HK-2 (cell line): ENCODE data around the gene SKAP1.

Source experiments
- DNase-seq: peaks from one replicate; pipeline ENCODE4 v3.0.0-alpha.2; 2018; ENCODE audit not compliant: unreplicated experiment

SKAP1 gene

GRCh38 chr17:48110761-48111160 is 319.3 kb downstream of the SKAP1 start:
- DNase-seq = no peak

- peak; percentile 94 for DNase-seq
These were observed 322.6 kb downstream of the SKAP1 start, which contains the start of gene SNX11 for GRCh38 chr17:48107137-48108055. TSS of gene SNX11 (plus strand) at chr17:48107766. CDS start at chr17:48112044, 4,278 bp downstream.

GRCh38 chr17:48106802-48107136 is 323.2 kb downstream of the SKAP1 start:
- no peak for DNase-seq

- DNase-seq = no peak
These were observed 325.6 kb downstream of the SKAP1 start for GRCh38 chr17:48104440-48104839.

- no peak for DNase-seq
These were observed 327.0 kb downstream of the SKAP1 start for GRCh38 chr17:48102798-48103715.

GRCh38 chr17:48102043-48102750 is 327.8 kb downstream of the SKAP1 start:
- no peak for DNase-seq

GRCh38 chr17:48101012-48101720 is 328.8 kb downstream of the SKAP1 start, which contains the start of gene CBX1:
TSS of gene CBX1 (minus strand) at chr17:48101478. CDS start at chr17:48077004, 24,474 bp downstream.
- peak; percentile 95 for DNase-seq

GRCh38 chr17:48100591-48101011 is 329.4 kb downstream of the SKAP1 start:
- peak; percentile 69 for DNase-seq

- no peak for DNase-seq
These were observed 329.9 kb downstream of the SKAP1 start for GRCh38 chr17:48100160-48100559.

GRCh38 chr17:48095611-48096010 is 334.4 kb downstream of the SKAP1 start:
- DNase-seq = no peak

GRCh38 chr17:48093341-48094045 is 336.5 kb downstream of the SKAP1 start:
- no peak for DNase-seq

GRCh38 chr17:48084932-48085331 is 345.1 kb downstream of the SKAP1 start:
- no peak for DNase-seq
